H9 (cell line): ENCODE data around the gene ITSN1. TPM values are rescaled to one million over a fixed set of nuclear protein-coding genes. Genes with fewer than 3 reads are reported as not detected.
"Not testable (repeated sequence)": the region's sequence is repeated elsewhere in the genome, so short reads cannot be mapped to it uniquely, and the experiment has no call there.

Source experiments
- DNase-seq: peaks from one replicate; pipeline ENCODE4 v3.0.0-alpha.2; 2017
- H2AFZ ChIP-seq: one replicate; pipeline ENCODE4 v1.6.1; 2013; ENCODE audit warnings: mild to moderate bottlenecking, low read length, control low read depth, moderate library complexity
- H2AK5ac ChIP-seq: 2 replicates; pipeline ENCODE4 v1.6.1; 2013; ENCODE audit warnings: low read length, control low read depth, mixed read lengths; ENCODE audit not compliant: insufficient read length
- H2BK120ac ChIP-seq: one replicate; pipeline ENCODE4 v1.6.1; 2013; ENCODE audit warnings: low read depth, mild to moderate bottlenecking, low read length, control low read depth, inconsistent platforms; ENCODE audit not compliant: poor library complexity, severe bottlenecking
- H2BK12ac ChIP-seq: 2 replicates; pipeline ENCODE4 v1.6.1; 2013; ENCODE audit warnings: low read length, control low read depth, mixed read lengths, low read depth; ENCODE audit not compliant: insufficient read length
- H2BK15ac ChIP-seq: 2 replicates; pipeline ENCODE4 v1.6.1; 2013; ENCODE audit warnings: low read depth, low read length, control low read depth
- H2BK20ac ChIP-seq: one replicate; pipeline ENCODE4 v1.6.1; 2013; ENCODE audit warnings: low read depth, mild to moderate bottlenecking, low read length, control low read depth, inconsistent platforms; ENCODE audit not compliant: poor library complexity, severe bottlenecking
- H2BK5ac ChIP-seq: 2 replicates; pipeline ENCODE4 v1.6.1; 2013; ENCODE audit warnings: low read length, control low read depth, mixed read lengths; ENCODE audit not compliant: insufficient read length
- H3K14ac ChIP-seq: 2 replicates; pipeline ENCODE4 v1.6.1; 2013; ENCODE audit warnings: low read length, control low read depth; ENCODE audit not compliant: insufficient read depth
- H3K18ac ChIP-seq: 2 replicates; pipeline ENCODE4 v1.6.1; 2013; ENCODE audit warnings: low read depth, mild to moderate bottlenecking, mixed read lengths, low read length, control low read depth; ENCODE audit not compliant: insufficient read length
- H3K23ac ChIP-seq: 2 replicates; pipeline ENCODE4 v1.6.1; 2013; ENCODE audit warnings: low read length, control low read depth, mixed read lengths, low read depth; ENCODE audit not compliant: insufficient read length
- H3K23me2 ChIP-seq: 2 replicates; pipeline ENCODE4 v1.6.1; 2013; ENCODE audit warnings: low read depth, mild to moderate bottlenecking, mixed read lengths, low read length, control low read depth; ENCODE audit not compliant: insufficient read length, poor library complexity, severe bottlenecking
- H3K27ac ChIP-seq: 2 replicates; pipeline ENCODE4 v1.5.1; 2013; ENCODE audit warnings: low read length, control low read depth, mixed read lengths, low read depth; ENCODE audit not compliant: insufficient read length
- H3K27me3 ChIP-seq: 2 replicates; pipeline ENCODE4 v1.6.1; 2013; ENCODE audit warnings: low read length, control low read depth, inconsistent platforms; ENCODE audit not compliant: insufficient read depth
- H3K4ac ChIP-seq: 2 replicates; pipeline ENCODE4 v1.6.1; 2013; ENCODE audit warnings: low read depth, mild to moderate bottlenecking, control low read depth, inconsistent platforms, low read length, moderate library complexity
- H3K4me1 ChIP-seq: 2 replicates; pipeline ENCODE4 v1.6.1; 2013; ENCODE audit warnings: low read length, control low read depth, inconsistent platforms; ENCODE audit not compliant: insufficient read depth
- H3K4me2 ChIP-seq: 2 replicates; pipeline ENCODE4 v1.6.1; 2013; ENCODE audit warnings: low read length, control low read depth, mixed read lengths; ENCODE audit not compliant: insufficient read length, insufficient read depth
- H3K56ac ChIP-seq: 2 replicates; pipeline ENCODE4 v1.6.1; 2013; ENCODE audit warnings: low read depth, mild to moderate bottlenecking, mixed read lengths, low read length, control low read depth; ENCODE audit not compliant: insufficient read length
- H3K79me1 ChIP-seq: 2 replicates; pipeline ENCODE4 v1.6.1; 2013; ENCODE audit warnings: low read depth, mild to moderate bottlenecking, moderate library complexity, low read length, control low read depth, inconsistent platforms; ENCODE audit not compliant: insufficient read depth, poor library complexity, severe bottlenecking
- H3K79me2 ChIP-seq: 2 replicates; pipeline ENCODE4 v1.6.1; 2013; ENCODE audit warnings: low read length, control low read depth, inconsistent platforms; ENCODE audit not compliant: insufficient read depth
- H3K9ac ChIP-seq: 2 replicates; pipeline ENCODE4 v1.6.1; 2013; ENCODE audit warnings: low read length, control low read depth, mixed read lengths; ENCODE audit not compliant: insufficient read length; ENCODE audit errors: extremely low read depth
- H3K9me3 ChIP-seq: one replicate; pipeline ENCODE4 v1.6.1; 2013; ENCODE audit warnings: low read depth, low read length, inconsistent platforms; ENCODE audit not compliant: control insufficient read depth
- H3T11ph ChIP-seq: one replicate; pipeline ENCODE4 v1.6.1; 2013; ENCODE audit warnings: mild to moderate bottlenecking, low read length, control low read depth, inconsistent platforms
- H4K20me1 ChIP-seq: one replicate; pipeline ENCODE4 v1.6.1; 2013; ENCODE audit not compliant: control insufficient read depth, insufficient read length, insufficient read depth
- H4K5ac ChIP-seq: 2 replicates; pipeline ENCODE4 v1.6.1; 2013; ENCODE audit warnings: low read depth, mild to moderate bottlenecking, mixed read lengths, low read length, control low read depth; ENCODE audit not compliant: insufficient read length
- H4K8ac ChIP-seq: replicated peaks from 2 replicates; pipeline ENCODE4 v1.6.1; 2013; ENCODE audit warnings: low read length, control low read depth, mixed read lengths, low read depth; ENCODE audit not compliant: insufficient read length
- H4K91ac ChIP-seq: 2 replicates; pipeline ENCODE4 v1.6.1; 2013; ENCODE audit warnings: low read depth, mild to moderate bottlenecking, moderate library complexity, mixed read lengths, low read length, control low read depth; ENCODE audit not compliant: insufficient read length
- H3K27ac Mint-ChIP-seq, 3 experiments: 2 replicates in 2 of 3; 3 replicates in 1 of 3; pipeline ENCODE4 v1.8.0; 2020 to 2021; ENCODE audit warnings: mixed read lengths in 3 of 3, mild to moderate bottlenecking in 1 of 3, moderate library complexity in 1 of 3
- H3K27me3 Mint-ChIP-seq: 2 replicates; pipeline ENCODE4 v1.8.0; 2021; ENCODE audit warnings: low read depth, mild to moderate bottlenecking, moderate library complexity, mixed read lengths
- H3K36me3 Mint-ChIP-seq, 3 experiments: 2 replicates in 2 of 3; 3 replicates in 1 of 3; pipeline ENCODE4 v1.8.0; 2020 to 2021; ENCODE audit warnings: low read depth in 3 of 3, mixed read lengths in 3 of 3; ENCODE audit not compliant: insufficient read depth in 1 of 3
- H3K4me1 Mint-ChIP-seq, 2 experiments: 2 replicates each; pipeline ENCODE4 v1.8.0; 2020; ENCODE audit warnings: mixed read lengths in 2 of 2
- H3K4me3 Mint-ChIP-seq, 2 experiments: 2 replicates in 1 of 2; 3 replicates in 1 of 2; pipeline ENCODE4 v1.8.0; 2020 to 2021; ENCODE audit warnings: mild to moderate bottlenecking in 2 of 2, mixed read lengths in 2 of 2, moderate library complexity in 1 of 2
- H3K9me3 Mint-ChIP-seq, 2 experiments: 2 replicates in 1 of 2; 3 replicates in 1 of 2; pipeline ENCODE4 v1.8.0; 2020; ENCODE audit warnings: mild to moderate bottlenecking in 2 of 2, mixed read lengths in 2 of 2, moderate library complexity in 1 of 2
- CTCF ChIP-seq: fragments of 200-600 bp; sonication (generic); conservative IDR thresholded peaks from 3 replicates; pipeline ENCODE4 v1.8.0; 2021; ENCODE audit warnings: antibody characterized with exemption, mild to moderate bottlenecking
- WGBS: extraction: QIAGEN DNeasy Blood & Tissue Kit; methylation state at CpG from one replicate; pipeline ENCODE4 v1.1.7; 2013; ENCODE audit warnings: missing lambda C conversion rate, low lambda C conversion rate, mixed read lengths; ENCODE audit not compliant: insufficient read length; ENCODE audit errors: extremely low coverage; 5-methylcytosine and 5-hydroxymethylcytosine counted together
- total RNA-seq: library from RNA; stranded (reverse); gene quantifications from 2 replicates; pipeline ENCODE4 v1.2.1, GENCODE V29; 2021

The ITSN1 gene
- total RNA-seq, 1 experiment from 2014 or later, result 94.2 TPM

- no peak overlapping the region for H3K9ac ChIP-seq
- Mint-ChIP-seq H3K27ac (peak overlapping the region in 2 of 3 experiments; percentile 50 to 83; a peak in 2 of 7 replicates), H3K27me3 (no peaks in the 10 kb centered on the region), H3K4me1 (peaks cover 4 to 9% of the 10 kb centered on the region in 2 experiments), H3K9me3 (no peaks in the 10 kb centered on the region), H3K4me3 (no peak overlapping the region), H3K36me3 (peaks cover 5 to 41% (median 13%) of the 10 kb centered on the region in 3 experiments; a peak in 6 of 7 replicates)
- no peak overlapping the region for H2BK5ac ChIP-seq
- no peaks in the 10 kb centered on the region for H3K4me1 ChIP-seq
- no peaks in the 10 kb centered on the region for H4K20me1 ChIP-seq
- no peak overlapping the region for H2AK5ac ChIP-seq
- no peaks in the 10 kb centered on the region for H3K79me1 ChIP-seq
- no peak overlapping the region for H3K23ac ChIP-seq
- H3K23me2 ChIP-seq, result no peaks in the 10 kb centered on the region
- H3T11ph ChIP-seq, result no peak overlapping the region
- H3K18ac ChIP-seq, result no peak overlapping the region
- no peak overlapping the region for H4K5ac ChIP-seq
- no peak overlapping the region for H2BK12ac ChIP-seq
- no CpG with 5 or more reads among the region's 2 CpGs for WGBS
- no peak overlapping the region for H4K8ac ChIP-seq
- no peak overlapping the region for H2AFZ ChIP-seq
- H2BK120ac ChIP-seq, result no peak overlapping the region
- no peaks in the 10 kb centered on the region for H3K27me3 ChIP-seq
- H3K4ac ChIP-seq, result no peak overlapping the region
- no peak overlapping the region for H4K91ac ChIP-seq
- no peaks in the 10 kb centered on the region for H3K79me2 ChIP-seq
- TF ChIP-seq CTCF, result no peak
- no peak overlapping the region for H2BK15ac ChIP-seq
- H3K56ac ChIP-seq, result no peak overlapping the region
- H3K14ac ChIP-seq, result no peak overlapping the region
- H3K27ac ChIP-seq, result no peak overlapping the region
- H2BK20ac ChIP-seq, result no peak overlapping the region
- DNase-seq, result no peak
- H3K9me3 ChIP-seq, result no peaks in the 10 kb centered on the region
- no peak overlapping the region for H3K4me2 ChIP-seq
Observed at GRCh38 chr21:33787431-33787830, 145.1 kb downstream of the ITSN1 start.

- not testable (repeated sequence) for H3K4me2 ChIP-seq, H2BK12ac ChIP-seq, H3K9ac ChIP-seq, H4K5ac ChIP-seq, H2BK20ac ChIP-seq, H2BK5ac ChIP-seq, H3K18ac ChIP-seq, H3K27ac ChIP-seq, H3K4me1 ChIP-seq, H4K20me1 ChIP-seq, H3K23me2 ChIP-seq, H3K9me3 ChIP-seq, H3T11ph ChIP-seq, H3K4me3 Mint-ChIP-seq, H2AFZ ChIP-seq, H3K79me1 ChIP-seq, H2BK120ac ChIP-seq, H4K8ac ChIP-seq, H3K27me3 Mint-ChIP-seq, H3K9me3 Mint-ChIP-seq, H4K91ac ChIP-seq, H3K27me3 ChIP-seq, DNase-seq, H3K23ac ChIP-seq, H3K27ac Mint-ChIP-seq, H3K79me2 ChIP-seq, H2AK5ac ChIP-seq, H2BK15ac ChIP-seq, H3K56ac ChIP-seq, H3K4ac ChIP-seq, H3K14ac ChIP-seq
- no CpG with 5 or more reads among the region's 5 CpGs for WGBS
- Mint-ChIP-seq H3K4me1 (peaks cover 14 to 19% of the 10 kb centered on the region in 2 experiments), H3K36me3 (peaks cover 0 to 36% (median 4%) of the 10 kb centered on the region in 3 experiments; a peak in 5 of 7 replicates)
Observed at GRCh38 chr21:33788438-33788837, 146.1 kb downstream of the ITSN1 start.
